GM21423 (cell line): ENCODE data around the gene PROSER2.
"Not testable (repeated sequence)": the region's sequence is repeated elsewhere in the genome, so short reads cannot be mapped to it uniquely, and the experiment has no call there.

ENCODE experiments used
- ATAC-seq: cut with Tn5 transposase; IDR thresholded peaks from one replicate; pipeline ENCODE4 v1.9.1; 2021; ENCODE audit warnings: mild to moderate bottlenecking, moderate library complexity; ENCODE audit not compliant: unreplicated experiment

PROSER2 gene

DNA sequence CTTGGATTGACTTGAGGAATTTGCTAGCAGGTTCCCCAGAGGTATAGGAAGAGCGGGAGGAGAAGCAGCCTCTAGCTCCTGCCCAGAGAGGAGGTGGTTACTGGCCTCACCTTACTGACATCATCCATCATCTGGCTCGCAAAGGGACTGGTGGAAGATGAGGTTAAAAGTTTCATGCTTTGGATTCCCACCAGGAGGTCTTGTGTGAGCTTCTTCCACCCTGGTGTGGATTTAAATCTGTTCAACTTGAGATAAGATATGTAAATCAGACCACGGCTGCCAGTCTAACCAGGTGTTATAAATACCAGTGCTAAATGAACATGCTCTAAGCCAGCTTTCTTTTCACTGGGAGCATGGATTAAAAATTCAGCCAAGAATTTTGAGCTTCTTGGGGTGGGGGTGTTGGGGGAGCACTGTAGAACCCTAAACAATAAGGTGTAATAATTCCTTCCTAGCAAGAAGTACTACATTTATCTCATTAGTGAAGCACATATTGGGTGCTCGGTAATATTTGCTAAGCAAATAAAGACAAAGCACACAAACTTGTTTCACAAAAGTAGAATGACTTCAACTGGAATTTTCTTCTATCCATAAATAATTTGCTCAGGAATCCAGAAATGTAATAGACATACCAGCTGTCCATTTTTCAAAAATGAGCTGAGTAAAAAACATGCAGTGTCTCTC is 7.8 kb downstream of the PROSER2 start:
- no peak for ATAC-seq

DNA sequence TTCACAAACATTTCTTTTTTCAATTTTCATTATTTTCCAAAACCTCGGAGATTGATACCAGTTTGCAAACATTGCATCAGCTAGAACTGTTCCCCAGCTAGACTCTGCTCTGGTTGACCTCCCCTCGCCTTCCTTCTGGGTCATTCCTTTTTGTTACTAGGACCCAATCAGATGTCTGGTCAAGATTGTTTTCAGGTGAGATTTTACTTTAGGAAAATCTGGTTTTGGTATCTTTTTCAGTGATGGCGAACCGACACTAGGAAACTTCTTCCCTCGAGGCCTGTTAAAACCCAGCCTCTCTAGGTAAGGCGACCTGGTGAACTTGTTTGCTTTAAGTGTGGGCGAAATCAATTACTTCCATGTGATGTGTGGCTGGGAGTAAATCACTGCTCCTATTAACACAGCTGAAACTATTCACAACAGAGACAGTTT is 8.4 kb downstream of the PROSER2 start:
- ATAC-seq, result no peak

DNA sequence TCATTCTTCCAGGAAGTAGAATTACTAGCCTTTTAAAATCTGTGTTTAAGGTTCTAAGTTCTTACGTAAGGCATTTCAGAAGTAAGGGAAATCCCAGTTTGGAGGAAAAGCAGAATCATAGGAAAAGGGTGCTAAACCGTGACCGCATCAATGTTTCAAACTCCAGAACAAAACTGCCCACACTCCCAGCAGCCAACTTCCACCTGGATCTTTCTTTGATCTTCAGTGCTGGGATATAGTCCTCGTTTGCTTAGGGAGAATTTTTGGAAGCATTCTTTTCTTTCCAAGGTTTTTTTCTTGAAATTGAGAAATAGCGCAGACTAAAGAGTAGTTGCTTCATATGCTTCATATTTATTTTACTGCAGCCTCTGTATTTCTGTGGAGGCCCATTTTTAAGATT is 8.9 kb downstream of the PROSER2 start:
- no peak for ATAC-seq

DNA sequence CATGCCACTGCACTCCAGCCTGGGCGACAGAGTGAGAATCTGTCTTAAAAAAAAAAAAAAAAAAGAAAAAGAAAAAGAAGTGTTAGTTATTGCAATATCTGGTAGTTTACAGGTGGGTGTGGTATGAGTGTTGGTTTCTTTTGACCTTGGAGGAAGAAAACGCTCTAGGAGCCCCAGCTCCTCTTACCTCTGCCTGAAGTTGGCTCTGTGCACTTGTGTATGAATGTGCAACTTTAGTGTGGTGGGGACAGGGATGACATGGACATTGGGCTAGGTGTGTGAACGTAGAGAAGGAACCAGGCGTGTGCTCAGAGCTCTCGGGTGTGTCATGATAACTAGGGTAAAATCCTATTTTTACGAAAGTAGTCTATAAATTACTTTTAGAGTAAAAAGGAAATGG is 11.9 kb downstream of the PROSER2 start:
- no peak for ATAC-seq

DNA sequence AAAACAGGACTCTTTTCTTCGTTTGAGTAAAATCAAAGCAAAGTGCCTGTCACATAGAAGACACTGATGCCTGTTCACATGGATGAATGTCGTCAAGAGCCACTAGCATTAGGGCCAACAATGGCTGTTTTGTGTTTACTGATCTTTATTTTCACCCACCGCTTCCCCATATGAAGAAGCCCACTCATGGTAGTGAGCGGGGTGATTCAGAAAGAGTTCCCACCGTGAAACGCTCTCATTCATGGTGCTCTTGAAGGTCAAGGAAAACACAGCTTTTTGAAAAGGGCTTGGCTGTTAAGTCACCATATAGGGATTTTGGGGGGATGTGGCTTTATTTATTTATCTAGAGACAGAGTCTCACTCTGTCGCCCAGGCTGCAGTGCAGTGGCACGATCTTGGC is 12.5 kb downstream of the PROSER2 start:
- no peak for ATAC-seq

DNA sequence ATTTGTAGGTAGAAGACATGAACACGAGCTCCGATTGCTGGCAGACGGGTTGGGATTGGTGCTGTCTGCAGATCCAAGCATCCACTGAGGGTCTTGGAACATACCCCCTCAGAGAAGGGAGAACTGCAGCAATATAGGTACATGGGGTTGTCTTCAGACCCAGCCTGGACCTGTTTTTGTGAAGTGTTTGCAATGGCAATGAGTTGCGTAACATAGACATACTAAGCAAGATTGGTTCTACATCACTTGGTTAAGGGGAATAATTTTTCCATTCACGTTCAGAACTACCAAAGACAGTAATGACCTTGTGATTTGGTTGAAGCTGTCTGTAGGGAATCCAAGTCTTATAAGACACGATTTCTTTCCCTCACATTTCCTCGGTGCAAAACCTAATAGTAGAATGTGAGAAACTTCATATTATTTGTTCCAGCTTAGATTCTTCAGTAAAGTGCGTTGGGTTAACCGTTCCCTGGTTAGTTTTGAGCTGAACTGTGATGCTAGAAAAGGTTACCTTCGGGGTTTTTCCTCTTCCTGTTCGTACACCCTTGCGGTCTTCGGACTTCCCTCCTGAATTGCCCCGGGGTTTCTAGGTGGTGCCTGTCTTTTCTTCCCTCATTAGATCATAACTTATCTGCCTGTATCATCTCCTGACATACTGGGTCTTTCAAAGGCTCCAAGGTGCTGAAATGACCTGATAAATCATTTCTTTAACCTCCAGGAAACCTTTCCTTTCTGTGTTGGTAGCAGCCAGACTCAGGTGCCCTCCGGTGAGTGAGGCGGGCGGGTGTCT is 14.4 kb downstream of the PROSER2 start:
- ATAC-seq, result no peak

DNA sequence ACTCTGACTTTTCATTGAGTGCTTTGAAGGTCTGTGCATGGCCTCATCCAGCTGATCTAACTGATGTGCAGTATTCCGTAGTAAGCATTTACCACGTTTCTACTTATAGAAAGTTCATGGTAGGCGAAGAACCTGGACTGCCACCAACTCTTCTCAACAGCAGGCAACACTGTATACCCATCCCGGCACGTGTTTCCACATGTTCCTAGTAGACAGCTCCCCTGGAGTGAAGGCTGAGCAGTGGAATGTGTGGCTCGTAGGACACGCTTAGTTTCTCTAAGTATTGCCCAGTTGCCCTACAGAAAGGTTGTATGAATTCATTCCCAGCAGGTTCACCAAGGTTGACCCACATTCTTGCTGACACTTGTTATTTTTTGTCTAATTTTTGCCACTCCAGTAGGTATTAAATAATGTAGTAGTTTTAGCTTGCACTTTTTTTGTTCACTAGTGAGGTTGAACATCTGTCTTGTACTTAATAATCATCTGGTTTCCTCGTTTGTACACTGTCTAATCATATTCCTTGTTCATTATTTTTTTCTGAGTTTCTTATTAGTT is 15.2 kb downstream of the PROSER2 start:
- ATAC-seq, result no peak

DNA sequence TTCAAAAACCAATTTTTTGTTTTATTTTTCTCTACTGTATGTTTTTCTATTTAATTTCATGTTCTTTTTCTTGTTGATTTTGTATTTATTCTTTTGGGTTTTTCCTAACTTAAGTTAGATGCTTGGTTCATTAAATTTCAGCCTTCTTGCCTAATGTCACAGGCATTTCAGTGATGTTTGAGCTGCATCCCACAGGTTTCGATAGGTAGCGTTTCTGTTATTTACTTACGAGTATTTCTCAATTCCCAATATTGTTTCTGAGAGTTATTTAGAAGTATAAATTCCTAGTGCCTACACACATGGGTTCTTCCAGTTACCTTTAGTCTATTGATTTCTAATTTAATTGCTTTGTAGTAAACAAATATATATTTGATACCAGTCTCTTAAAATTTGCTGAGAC is 18.2 kb downstream of the PROSER2 start:
- ATAC-seq, result no peak

DNA sequence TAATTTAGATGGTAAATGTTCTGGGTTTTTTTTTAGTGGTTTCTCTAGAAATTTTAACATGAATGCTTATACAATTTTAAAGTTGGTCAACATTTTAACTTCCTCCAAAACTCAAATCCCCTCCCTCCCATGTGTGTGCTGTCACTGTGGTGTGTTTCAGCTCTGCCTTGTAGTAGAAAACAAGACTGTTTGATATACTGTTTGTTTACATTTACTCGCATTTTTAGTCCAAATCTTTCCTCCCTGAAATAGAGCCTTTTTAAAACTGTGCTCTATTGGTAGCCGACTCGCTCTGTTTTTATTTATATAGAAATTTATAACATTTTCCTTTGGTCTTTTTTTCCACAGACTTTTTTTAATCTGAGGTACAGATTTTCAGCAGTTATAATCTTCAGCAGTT is 19.3 kb downstream of the PROSER2 start:
- no peak for ATAC-seq

DNA sequence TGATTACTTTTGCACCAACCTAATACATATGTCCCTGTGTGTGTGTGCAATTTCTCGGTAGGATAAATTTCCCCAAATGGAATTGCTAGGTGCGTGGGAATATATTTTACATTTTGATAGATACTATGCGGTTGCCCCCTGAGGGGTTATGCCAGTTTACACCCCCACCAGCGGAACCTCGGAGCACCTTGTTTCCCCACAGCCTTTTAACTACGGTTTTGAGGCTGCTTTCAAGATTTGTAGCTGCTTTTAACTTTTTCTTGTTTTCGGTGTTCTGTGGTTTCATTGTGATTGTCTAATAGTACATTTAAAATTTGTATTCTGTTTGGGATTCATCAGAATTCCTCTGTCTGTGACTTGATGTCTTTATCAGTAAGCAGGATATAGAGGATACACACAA is 22.0 kb downstream of the PROSER2 start:
- ATAC-seq, result no peak

DNA sequence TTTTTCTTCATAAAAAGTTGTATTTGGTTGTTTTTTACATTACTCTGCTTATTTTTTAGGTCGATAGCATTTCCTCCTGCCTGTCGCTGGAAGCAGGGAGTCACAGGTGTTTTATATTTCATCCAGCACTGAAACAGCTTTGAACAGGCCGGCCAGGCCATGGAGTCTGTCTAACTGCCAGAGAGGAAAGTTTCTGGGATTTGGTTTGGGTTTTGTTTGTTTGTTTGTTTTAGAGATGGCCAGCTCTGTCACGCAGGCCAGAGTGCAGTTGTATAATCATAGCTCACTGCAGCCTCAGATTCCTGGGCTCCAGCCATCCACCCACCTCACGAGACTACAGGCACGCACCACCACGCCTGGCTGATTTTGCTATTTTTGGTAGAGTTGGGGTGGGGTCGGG is 23.4 kb downstream of the PROSER2 start:
- ATAC-seq, result no peak

DNA sequence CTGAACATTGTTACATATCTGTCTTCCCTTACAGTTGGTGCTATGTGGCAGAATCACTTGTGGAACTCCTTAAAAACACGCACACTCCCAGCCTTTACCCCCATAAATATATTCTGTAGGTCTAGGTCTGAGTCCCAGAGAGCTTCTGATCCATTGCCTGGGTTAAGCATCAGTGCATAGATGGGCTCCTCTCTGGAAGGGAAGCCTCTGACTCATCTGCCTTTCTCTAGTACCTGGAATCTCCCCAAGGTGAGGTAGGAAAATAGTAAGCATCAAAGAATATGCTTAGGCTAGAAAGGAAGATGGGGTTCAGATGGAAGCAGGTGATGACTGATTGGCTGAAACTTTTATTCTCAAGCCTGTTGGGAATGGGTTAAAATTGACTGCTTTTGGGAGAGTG is 26.1 kb downstream of the PROSER2 start:
- ATAC-seq, result no peak

DNA sequence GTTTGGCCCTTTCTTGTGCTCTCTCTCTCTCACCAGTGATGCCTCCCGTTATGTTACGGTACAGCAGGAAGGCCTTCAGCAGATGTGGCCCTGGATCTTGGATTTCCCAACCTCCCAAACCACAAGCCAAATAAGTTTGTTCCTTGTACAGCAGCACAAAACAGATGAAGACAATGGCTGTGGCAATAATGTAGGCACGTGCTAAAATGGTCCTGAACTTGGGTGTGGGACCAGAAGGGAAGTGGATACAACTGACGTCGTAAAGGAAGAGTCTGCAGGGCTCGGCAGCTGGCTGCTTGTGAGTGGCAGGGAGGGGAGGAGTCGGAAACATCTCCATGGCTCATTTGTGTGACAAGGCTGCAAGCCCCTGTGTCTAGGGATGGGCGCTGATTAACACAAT is 26.8 kb downstream of the PROSER2 start:
- ATAC-seq, result no peak

DNA sequence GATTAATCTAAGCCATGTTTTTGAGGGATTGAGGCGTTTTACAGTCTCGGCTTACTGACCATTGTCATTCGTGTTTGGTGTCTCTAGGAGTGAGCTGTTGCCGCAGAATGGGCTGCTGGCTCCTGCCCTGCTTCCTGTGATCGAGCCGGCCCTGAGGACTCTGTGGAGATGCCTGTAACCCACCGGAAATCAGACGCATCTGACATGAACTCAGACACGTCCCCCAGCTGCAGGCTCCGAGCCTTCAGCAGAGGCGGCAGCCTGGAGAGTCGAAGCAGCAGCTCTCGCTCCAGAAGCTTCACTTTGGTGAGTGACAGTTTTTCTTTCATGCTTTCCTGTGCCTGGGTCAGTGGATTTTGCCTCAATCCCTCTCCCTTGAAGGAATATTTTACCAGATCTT is 28.8 kb downstream of the PROSER2 start:
- no peak for ATAC-seq

DNA sequence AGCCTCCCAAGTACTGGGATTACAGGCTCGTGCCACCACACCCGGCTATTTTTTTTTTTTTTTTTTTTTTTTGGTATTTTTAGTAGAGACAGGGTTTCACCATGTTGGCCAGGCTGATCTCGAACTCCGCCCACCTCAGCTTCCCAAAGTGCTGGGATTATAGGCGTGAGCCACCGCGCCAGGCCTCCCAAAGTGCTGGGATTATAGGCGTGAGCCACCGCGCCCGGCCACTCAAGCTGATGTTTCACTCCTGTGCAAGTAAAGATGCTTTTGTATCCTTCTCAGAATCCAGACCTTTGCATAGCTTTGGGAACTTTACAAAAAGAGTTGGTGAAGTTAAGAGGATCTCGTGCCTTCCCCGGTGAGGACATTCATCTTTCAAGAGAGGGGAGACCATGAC is 29.5 kb downstream of the PROSER2 start:
- ATAC-seq, result not testable (repeated sequence)

DNA sequence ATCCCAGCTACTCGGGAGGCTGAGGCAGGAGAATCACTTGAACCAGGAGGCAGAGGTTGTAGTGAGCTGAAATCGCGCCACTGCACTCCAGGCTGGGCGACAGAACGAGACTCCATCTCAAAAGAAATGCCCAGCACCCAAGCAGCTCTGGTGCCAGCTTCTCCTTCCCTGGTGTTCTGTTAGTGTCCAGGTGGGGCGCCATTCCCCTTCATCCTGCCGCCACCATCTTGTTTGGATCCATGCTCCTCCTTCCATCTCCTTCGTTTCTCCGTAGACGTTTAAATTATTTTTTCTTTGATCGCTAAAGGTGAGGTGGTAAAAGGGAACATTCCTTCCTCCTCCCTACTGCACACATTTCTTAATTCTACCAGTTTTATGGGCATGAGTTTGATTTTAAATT is 30.3 kb downstream of the PROSER2 start:
- no peak for ATAC-seq

DNA sequence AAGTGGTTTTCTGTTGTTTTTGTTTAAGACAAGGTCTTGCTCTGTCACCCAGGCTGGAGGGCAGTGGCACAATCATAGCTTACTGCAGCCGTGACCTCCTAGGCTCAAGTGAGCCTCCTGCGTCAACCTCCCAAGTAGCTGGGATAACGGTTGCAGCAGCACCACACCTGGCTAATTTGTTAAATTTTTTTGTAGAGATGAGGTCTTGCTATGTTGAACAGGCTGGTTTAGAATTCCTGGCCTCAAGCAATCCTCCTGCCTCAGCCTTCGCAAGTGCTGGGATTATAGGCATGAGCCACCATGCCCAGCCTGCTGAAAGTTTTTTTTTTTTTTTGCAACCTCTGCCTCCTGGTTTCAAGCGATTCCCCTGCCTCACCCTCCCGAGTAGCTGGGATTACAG is 31.1 kb downstream of the PROSER2 start:
- ATAC-seq, result no peak

DNA sequence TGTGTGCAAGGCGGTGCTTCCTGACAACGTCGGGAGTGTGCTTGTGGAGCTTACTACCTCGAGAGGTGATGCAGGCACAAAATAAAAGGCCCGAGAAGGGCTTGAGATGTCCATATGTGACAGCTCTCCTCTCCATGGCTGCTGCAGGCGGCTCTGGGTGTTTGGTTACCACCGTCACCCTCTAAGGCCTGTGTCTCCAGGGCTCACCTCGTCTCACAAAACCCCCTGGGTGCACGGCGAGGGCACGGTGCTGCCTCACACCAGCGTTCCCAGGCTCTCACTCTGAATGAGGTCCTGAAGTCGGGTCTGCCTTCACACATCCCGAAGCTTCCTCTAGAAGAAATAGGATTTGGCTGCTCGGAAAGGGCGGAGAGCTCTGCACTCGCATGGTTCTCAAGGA is 32.9 kb downstream of the PROSER2 start:
- no peak for ATAC-seq

DNA sequence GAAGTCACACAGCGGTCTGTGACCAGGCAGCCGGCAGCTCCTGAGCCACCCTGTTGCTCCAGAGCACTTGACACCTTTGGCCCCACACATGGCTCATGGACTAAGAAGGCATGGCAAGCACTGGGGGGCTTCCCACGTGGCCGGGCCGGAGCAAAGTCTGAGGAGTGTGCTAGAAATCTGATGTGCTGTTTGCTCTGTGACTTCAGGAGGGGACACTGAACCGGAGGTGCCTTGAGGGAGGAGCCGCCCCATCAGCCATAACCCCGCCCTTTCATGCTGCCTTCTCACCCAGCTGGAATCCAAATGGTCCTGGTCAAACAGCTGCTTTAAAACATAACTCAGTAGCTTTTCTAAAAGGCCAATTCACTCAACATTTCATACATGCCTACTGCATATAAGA is 33.5 kb downstream of the PROSER2 start:
- no peak for ATAC-seq

DNA sequence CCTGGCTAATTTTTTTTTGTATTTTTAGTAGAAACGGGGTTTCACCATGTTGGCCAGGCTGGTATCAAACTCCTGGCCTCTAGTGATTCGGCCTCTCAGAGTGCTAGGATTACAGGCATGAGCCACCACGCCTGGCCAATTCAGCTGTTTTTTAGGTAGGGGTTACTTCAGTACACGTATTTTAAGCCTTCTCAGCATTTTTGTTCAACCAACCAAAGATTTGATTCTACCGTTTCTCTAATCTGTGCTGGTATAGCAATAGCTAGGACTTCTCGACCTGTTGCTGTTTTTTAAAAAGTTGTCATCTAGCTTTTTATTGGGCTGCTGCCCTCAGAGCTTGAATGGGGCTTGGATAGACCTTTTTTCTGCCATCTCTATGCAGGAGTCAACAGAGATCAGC is 34.9 kb downstream of the PROSER2 start:
- no peak for ATAC-seq

DNA sequence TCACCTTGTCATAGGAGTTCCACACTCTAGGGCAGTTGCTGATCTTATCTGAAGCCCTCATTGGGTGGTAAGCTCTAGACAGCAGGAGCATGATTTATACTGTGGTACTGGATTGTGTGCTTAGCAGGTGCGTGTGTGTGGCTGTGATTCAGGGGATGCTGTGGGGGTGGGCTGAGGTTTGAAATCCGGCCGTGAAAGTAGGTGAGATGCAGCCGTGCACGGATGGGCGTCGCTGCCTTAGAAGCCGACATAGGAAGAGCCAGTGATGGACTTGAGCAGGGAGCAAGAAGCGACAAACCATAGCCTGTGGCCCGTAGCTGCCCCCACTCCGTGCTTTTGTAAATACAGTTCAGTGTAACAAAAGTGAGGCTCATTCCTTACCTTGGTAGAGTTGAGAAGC is 38.2 kb downstream of the PROSER2 start:
- ATAC-seq, result no peak

DNA sequence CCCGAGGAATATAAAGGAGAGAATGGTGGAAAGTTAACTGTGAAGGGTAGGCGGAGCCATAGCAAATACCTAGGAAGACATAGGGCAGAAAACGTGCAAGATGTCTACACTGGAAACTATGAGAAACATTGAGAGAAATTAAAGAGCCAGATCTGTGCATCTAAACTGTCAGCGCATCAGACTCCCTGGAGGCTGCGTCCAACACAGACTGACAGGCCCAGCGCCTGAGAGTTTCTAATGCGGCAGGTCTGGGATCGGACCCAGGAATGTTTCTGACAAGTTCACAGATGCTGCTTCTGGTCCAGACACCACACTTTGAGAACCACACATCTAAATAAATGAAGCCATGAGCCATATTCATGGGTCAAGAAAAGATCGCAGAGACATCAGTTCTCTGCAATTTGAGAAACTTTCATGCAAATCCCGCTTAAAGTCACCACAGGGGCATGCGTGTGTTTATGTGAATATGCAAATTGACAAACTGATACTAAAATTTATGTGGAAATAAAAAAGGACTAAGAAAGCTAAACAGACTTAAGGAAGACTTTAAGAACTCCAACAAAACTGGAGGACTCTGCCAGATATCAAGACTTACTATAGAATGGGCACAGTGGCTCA is 38.8 kb downstream of the PROSER2 start:
- ATAC-seq, result no peak
